ENCODE measurements around the gene BPIFB6.

BPIFB6 gene

DNA sequence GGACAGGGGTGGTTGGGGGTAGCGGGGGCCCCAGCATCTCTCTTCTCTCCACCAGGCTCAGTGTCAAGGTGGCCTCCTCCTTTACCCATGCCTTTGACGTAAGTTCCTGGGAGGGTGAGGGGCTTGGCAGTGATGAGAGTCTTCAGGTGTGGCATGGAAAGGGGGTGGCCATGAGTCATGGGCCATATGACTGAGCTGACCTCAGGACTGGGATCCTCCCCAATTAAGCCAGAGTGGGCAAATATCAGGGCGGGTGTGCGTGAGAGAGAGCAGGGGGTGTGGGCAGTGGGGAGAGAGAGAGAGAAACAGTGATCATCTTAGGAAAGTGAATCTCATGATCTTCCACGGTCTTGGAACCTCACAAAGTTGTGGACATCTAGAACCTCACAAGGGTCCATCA lies 39.8 kb downstream of the BPIFB6 start:
- DNase-seq (ENCODE audit: low read depth): no peak
- no peak overlapping the region for H3K4me3 ChIP-seq (replicated peaks; ENCODE audit: low read depth, low read length)
- TF ChIP-seq, protein P1, sequence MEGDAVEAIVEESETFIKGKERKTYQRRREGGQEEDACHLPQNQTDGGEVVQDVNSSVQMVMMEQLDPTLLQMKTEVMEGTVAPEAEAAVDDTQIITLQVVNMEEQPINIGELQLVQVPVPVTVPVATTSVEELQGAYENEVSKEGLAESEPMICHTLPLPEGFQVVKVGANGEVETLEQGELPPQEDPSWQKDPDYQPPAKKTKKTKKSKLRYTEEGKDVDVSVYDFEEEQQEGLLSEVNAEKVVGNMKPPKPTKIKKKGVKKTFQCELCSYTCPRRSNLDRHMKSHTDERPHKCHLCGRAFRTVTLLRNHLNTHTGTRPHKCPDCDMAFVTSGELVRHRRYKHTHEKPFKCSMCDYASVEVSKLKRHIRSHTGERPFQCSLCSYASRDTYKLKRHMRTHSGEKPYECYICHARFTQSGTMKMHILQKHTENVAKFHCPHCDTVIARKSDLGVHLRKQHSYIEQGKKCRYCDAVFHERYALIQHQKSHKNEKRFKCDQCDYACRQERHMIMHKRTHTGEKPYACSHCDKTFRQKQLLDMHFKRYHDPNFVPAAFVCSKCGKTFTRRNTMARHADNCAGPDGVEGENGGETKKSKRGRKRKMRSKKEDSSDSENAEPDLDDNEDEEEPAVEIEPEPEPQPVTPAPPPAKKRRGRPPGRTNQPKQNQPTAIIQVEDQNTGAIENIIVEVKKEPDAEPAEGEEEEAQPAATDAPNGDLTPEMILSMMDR (IDR thresholded peaks at IDR 0.05; ENCODE audit: low read length, missing control alignments): no peak

DNA sequence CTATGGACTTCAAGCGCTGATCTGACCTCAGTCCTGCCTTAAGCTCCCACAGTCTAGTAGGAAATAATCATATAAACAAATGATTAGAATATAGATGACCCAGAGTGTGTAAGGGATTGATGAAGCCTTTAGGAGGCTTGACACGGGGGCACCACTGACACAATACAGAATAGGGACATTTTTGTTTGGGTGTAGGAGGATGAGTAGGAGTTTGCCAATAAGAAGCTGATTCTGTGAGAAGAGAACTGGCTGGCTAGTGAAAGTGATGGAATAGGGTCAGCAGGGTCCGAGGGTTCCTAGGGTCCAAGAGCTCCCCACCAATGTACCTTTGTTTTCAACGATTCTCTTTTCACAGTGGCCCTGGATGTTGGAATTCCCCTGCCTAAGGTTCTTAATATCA lies 40.9 kb downstream of the BPIFB6 start:
- TF ChIP-seq, protein P1 (IDR thresholded peaks at IDR 0.05; ENCODE audit: low read length, missing control alignments): no peak
- no peak for DNase-seq (ENCODE audit: low read depth)
- H3K4me3 ChIP-seq (replicated peaks; ENCODE audit: low read depth, low read length): no peak overlapping the region

DNA sequence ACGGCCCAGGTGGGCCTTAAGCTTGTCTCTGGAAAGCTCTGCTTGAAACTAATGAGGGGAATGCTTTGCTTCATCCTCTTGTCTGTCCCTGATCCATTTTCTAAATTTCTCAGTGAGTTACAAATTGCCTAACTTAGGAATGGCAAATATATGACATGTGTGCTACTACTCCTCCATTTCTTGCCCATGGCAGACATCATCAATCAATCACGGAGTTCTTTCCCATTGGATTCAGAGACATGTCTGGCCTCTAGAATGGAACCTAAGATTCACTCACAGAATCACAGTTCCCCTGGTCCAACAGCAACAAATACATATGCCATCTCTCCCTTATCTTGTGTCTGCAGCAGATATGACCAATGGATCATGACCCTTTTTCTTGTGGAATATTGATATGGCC lies 41.4 kb downstream of the BPIFB6 start:
- no peak overlapping the region for H3K4me3 ChIP-seq (replicated peaks; ENCODE audit: low read depth, low read length)
- TF ChIP-seq, protein P1 (IDR thresholded peaks at IDR 0.05; ENCODE audit: low read length, missing control alignments): no peak
- no peak for DNase-seq (ENCODE audit: low read depth)

DNA sequence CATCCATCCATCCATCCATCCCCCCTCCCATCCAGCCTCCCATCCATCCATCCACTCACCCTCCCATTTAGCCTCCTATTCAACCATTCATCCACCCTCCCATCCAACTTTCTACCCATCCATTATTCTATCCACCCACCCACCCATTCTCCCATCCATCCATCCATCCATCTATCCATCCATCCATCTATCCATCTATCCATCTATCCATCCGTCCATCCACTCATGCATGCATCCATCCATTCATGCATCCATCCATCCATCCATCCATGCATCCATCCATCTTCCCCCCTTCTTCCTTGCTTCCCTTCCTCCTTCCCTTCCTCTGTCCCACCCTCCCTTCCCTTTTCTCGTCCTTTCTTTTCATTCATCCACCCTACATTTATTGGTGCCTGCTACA lies 43.2 kb downstream of the BPIFB6 start:
- H3K4me3 ChIP-seq (replicated peaks; ENCODE audit: low read depth, low read length): no peak overlapping the region
- no peak for DNase-seq (ENCODE audit: low read depth)
- TF ChIP-seq, protein P1 (IDR thresholded peaks at IDR 0.05; ENCODE audit: low read length, missing control alignments): no peak

DNA sequence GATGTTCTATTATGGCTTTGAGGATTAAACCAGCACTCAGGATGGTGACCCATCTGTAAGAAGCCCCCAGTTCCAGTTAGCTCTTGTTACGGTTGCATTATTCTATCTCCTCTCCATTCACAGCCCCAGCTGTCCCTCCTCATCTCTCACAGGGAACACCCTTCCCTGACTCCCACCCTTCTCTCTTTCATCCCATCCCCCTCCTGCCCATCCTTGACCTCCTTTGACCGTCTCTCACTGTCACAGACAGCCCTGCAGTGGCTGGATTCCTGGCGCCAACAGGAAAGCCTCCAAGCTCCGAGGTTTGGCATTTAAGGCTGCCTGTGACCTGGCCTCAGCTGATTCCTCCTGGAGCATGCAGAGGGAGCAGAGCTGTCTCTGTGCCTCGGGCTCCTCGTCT lies 43.8 kb downstream of the BPIFB6 start:
- TF ChIP-seq, protein P1 (IDR thresholded peaks at IDR 0.05; ENCODE audit: low read length, missing control alignments): no peak
- no peak for DNase-seq (ENCODE audit: low read depth)
- H3K4me3 ChIP-seq (replicated peaks; ENCODE audit: low read depth, low read length): no peak overlapping the region

DNA sequence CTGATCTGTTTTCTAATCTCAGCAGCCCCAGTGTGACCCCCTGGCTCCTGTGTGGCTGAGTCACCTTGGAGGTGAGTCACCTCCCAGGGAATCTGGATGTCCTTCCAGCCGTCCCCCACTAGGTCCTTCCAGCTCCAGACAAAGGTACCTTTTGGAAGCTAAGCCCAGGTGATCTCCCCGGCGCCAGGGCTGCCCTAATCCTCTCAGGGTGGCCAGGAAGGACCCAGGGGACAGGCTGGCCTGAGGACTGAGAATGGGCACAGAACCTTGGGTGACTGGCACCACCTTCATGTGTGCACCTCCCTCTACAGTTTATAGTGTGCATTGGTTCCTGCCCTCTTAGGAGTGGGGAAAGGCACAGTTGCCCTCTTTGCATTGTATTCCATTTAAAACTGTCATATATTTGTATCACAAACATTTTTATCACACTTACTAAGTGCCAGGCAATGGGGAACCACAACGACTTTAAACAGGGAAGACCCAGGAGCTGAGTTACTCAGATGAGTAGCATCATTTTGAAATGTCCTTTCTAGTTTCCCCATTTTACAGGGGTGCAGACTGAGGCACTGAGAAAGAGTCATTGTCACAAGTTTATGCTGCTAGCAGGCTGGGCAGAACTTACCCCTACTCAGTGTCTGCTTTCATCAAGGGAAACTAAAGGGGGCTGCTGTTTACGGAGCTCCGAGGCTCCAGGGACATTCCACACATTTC lies 45.4 kb downstream of the BPIFB6 start:
- no peak overlapping the region for H3K4me3 ChIP-seq (replicated peaks; ENCODE audit: low read depth, low read length)
- no peak for DNase-seq (ENCODE audit: low read depth)
- TF ChIP-seq, protein P1 (IDR thresholded peaks at IDR 0.05; ENCODE audit: low read length, missing control alignments): peak; percentile 13

DNA sequence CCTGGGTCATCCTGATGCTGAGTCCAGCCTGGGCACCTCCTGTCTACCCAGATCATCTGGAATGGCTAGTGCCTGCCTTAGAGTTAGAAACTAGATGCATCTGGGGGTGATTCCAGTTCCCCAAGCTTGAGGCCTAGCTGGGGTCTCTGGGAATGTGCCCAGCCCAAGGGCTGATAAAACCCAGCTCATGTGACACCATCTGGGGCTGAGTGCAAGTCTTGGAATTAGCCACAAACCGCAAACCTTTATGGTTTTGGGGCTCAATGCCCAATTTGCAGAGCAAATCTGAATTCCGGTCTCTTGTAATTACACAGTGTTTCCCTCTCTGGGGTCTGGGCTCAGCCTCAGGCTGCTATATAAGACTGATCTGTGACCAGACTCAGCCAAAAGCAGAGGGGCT lies 47.8 kb downstream of the BPIFB6 start, which contains the start of gene BPIFB4:
BPIFB4 (plus strand) TSS at position 385 of the 400 bp plus-strand sequence. CDS start 1,884 bp downstream, outside the sequence.
- H3K4me3 ChIP-seq (replicated peaks; ENCODE audit: low read depth, low read length): no peak within 1 kb of the TSS
- no peak for DNase-seq (ENCODE audit: low read depth)
- TF ChIP-seq, protein P1 (IDR thresholded peaks at IDR 0.05; ENCODE audit: low read length, missing control alignments): no peak
